ENCODE results near the gene MYBBP1A. TPM values are rescaled to one million over a fixed set of nuclear protein-coding genes. Genes with fewer than 3 reads are reported as not detected.
"Not testable (repeated sequence)": the region's sequence is repeated elsewhere in the genome, so short reads cannot be mapped to it uniquely, and the experiment has no call there.

The MYBBP1A gene
- total RNA-seq, 2 donors from 2014 or later = 28.1 to 41.6 TPM

GRCh38 chr17:4590981-4591453 is 35.8 kb upstream of the MYBBP1A start:
- intact Hi-C loops (cut with DNase I, micrococcal nuclease) = no loop called here

GRCh38 chr17:4590042-4590441 is 34.9 kb upstream of the MYBBP1A start:
- intact Hi-C loops (cut with DNase I, micrococcal nuclease); DNase-seq; ATAC-seq: not testable (repeated sequence)

More at GRCh38 chr17:4590981-4591453, 35.8 kb upstream of the MYBBP1A start:
- ATAC-seq = no peak
- no peak for DNase-seq

- intact Hi-C loops (cut with DNase I, micrococcal nuclease) = no loop called here
- no peak for ATAC-seq
- no peak for DNase-seq
These were observed 33.9 kb upstream of the MYBBP1A start for GRCh38 chr17:4588898-4589625.

DNA sequence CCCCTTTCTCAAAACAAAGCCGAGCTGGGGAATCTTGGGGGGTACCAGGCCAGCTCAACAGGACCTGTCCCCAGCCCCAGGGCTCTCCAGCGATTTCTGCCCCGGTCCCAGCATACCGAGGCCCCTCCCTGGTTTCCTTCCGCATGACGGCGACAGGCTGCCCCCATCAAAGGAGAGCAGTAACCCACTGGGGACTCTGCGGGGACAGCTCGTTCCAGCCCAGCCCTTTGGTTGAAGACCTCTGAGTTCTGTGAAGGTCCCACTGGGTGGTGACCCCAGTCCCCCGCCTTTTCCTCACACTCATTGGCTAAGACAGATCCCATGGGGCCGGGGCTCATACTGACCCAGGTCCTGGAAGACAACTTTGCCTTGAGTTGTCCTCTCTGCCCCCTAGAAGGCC is 33.2 kb upstream of the MYBBP1A start:
- DNase-seq (no peak), ATAC-seq (no peak)
- intact Hi-C loops (cut with DNase I, micrococcal nuclease) = no loop called here

- DNase-seq = no peak
- intact Hi-C loops (cut with DNase I, micrococcal nuclease) = no loop called here
- ATAC-seq = no peak
These were observed 32.6 kb upstream of the MYBBP1A start for GRCh38 chr17:4587803-4588202.

- ATAC-seq (no peak), DNase-seq (no peak)
- intact Hi-C loops (cut with DNase I, micrococcal nuclease) = no loop called here
These were observed 32.0 kb upstream of the MYBBP1A start for GRCh38 chr17:4587195-4587594.

DNA sequence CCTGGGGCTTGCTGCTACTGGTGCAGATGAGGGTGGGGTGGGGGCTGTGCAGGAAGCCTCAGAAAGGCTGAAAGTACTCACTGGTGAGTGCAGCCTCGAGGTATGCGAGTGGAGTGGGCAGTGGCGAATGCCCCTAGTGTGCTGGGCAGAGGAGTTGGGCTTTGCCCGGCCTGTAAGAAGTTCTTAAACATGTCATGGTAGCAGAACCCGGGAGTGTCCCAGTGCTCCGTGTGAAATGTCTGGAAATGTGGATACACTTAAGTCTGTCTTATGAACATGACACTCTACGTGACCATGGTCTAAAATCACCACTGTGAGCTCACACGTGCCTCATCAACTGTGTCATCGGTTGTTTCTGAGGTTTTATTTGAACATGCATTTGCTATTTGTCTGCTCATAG is 30.9 kb upstream of the MYBBP1A start:
- intact Hi-C loops (cut with DNase I, micrococcal nuclease) = no loop called here
- DNase-seq (no peak), ATAC-seq (no peak)

- intact Hi-C loops (cut with DNase I, micrococcal nuclease) = no loop called here
- DNase-seq = no peak
- ATAC-seq = no peak
These were observed 30.4 kb upstream of the MYBBP1A start for GRCh38 chr17:4585638-4585994.

- ATAC-seq (peak; percentile 74), DNase-seq (no peak)
- intact Hi-C loops (cut with DNase I, micrococcal nuclease) = no loop called here
These were observed 29.9 kb upstream of the MYBBP1A start for GRCh38 chr17:4584917-4585637.

GRCh38 chr17:4584101-4584916 is 29.1 kb upstream of the MYBBP1A start, which contains the start of gene SMTNL2:
Gene SMTNL2 (plus strand): TSS chr17:4584529. CDS start chr17:4584606, 77 bp downstream.
- intact Hi-C loops (cut with DNase I, micrococcal nuclease) = no loop called here
- ATAC-seq = peak; percentile 51
- no peak for DNase-seq

DNA sequence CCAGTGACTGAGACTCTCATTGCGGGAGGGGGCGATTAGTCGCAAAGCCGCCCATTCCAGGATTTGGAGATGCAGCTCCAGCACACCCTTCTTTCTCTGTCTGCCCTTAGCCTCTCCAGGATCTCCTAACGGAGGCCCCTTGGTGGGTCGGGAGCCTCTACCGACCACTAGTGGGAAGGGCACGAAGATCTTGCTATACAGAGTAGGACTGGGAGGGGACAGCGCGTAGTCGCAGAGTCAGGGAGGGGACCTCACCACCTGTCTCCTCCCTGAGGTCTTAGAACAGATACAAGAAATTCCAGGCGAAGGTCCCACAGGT is 28.6 kb upstream of the MYBBP1A start:
- intact Hi-C loops (cut with DNase I, micrococcal nuclease) = no loop called here
- peak; percentile 28 for ATAC-seq
- no peak for DNase-seq

GRCh38 chr17:4583206-4583605 is 28.0 kb upstream of the MYBBP1A start:
- DNase-seq = no peak

GRCh38 chr17:4582691-4583090 is 27.5 kb upstream of the MYBBP1A start:
- intact Hi-C loops (cut with DNase I, micrococcal nuclease) = no loop called here
- ATAC-seq (no peak), DNase-seq (no peak)

More at GRCh38 chr17:4583206-4583605, 28.0 kb upstream of the MYBBP1A start:
- intact Hi-C loops (cut with DNase I, micrococcal nuclease) = no loop called here
- no peak for ATAC-seq

- no peak for DNase-seq
- no peak for ATAC-seq
- intact Hi-C loops (cut with DNase I, micrococcal nuclease) = no loop called here
These were observed 26.9 kb upstream of the MYBBP1A start for GRCh38 chr17:4582101-4582501.

DNA sequence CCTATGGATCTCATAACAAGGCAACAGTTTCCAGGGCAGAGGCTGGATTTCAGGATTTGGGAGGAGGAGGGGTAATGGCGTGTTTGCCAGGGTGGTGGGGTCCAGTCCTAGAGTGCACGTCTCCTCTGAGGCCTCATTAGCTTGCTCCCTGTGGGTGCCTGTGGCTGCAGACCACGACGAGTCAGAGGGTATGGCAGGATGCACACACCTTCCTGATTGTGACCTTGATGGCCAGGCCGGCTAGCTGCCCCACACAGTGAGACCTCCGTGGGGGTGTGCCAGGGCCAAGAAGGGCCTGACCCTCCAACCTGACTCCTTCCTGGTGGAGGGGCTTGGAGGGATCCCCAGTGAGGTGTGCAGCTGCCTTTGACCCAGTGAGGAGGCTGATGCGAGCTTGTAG is 25.1 kb upstream of the MYBBP1A start:
- intact Hi-C loops (cut with DNase I, micrococcal nuclease) = no loop called here

DNA sequence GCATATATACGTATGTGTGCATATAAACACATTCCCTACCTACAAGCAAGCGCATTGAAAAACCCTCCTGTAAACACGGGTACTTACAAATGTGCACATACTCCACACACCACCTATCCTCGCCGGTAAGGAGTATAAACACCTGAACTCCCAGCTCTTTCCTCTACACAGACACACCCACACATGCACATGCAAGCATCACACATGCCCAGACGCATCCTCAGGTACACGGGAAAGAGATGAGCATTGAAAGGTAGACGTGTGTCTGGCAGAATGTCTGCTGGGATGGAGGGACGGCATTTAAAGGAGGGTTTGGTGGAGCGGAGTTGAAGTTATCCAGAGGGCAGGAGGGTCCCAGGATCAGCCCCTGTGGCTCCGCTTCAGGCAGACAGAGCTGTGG is 24.5 kb upstream of the MYBBP1A start:
- intact Hi-C loops (cut with DNase I, micrococcal nuclease) = loop anchor here in 1 of 2 donors (10.0 kb wide), 1 partner anchor 45 kb away; no protein-coding TSS in a partner anchor
- DNase-seq (no peak), ATAC-seq (no peak)

More for the DNA sequence above, 25.1 kb upstream of the MYBBP1A start:
- ATAC-seq (no peak), DNase-seq (no peak)

GRCh38 chr17:4578349-4578748 is 23.2 kb upstream of the MYBBP1A start:
- intact Hi-C loops (cut with DNase I, micrococcal nuclease) = loop anchor here in 1 of 2 donors (10.0 kb wide), 1 partner anchor 46 kb away; no protein-coding TSS in a partner anchor
- not testable (repeated sequence) for ATAC-seq, DNase-seq

GRCh38 chr17:4577386-4577993 is 22.3 kb upstream of the MYBBP1A start:
- ATAC-seq (no peak), DNase-seq (no peak)
- intact Hi-C loops (cut with DNase I, micrococcal nuclease) = loop anchor here in 1 of 2 donors (10.0 kb wide), 1 partner anchor 47 kb away; no protein-coding TSS in a partner anchor

All from left colon (tissue), 2 donors.